GM19324 (cell line): Measurements from ENCODE around the gene CAMK1D.
"Not testable (repeated sequence)": the region's sequence is repeated elsewhere in the genome, so short reads cannot be mapped to it uniquely, and the experiment has no call there.

Experiments
- ATAC-seq: cut with Tn5 transposase; IDR thresholded peaks from one replicate; pipeline ENCODE4 v1.9.1; 2021; ENCODE audit warnings: mild to moderate bottlenecking, moderate library complexity; ENCODE audit not compliant: unreplicated experiment, low FRiP score

The CAMK1D gene

DNA sequence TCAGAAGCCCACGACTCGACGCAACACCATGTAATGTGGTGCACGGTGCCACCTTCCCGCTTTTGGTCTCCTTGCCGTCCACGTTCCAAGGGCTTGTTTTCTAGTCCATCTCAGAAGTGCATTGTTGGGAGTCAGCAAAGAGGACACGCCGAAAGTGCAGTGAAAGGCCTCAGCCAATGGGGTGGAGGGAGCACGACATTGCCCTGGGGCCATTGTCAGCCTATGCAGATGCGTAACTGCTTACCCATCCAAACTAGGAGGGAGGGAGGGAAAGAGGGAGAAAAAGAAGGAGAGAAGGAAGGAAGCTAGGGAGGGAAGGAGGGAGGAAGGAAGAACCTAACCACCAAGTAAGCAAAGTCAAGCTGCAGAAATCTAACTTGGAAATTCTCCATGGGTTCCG, 449.8 kb downstream of the CAMK1D start:
- ATAC-seq: no peak

GRCh38 chr10:12799714-12800113, 450.4 kb downstream of the CAMK1D start:
- no peak for ATAC-seq

DNA sequence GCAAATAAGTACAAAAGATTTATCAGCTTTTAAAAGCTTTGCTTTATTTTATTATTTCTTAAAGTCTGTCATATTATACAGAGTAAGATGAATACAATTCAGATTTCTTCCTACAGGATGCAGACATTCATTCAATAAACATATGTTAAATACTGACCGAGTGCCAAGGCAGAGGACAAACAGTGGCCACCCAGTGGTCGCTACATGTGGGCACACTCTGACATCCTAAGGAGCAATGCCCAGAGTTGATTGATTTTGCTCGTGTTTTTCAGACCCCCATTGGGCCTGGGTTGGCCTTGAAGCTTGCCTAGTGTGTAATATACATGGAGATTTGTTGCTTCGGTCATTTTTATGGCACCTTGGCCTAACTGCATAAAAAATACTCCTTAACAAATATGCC, 451.0 kb downstream of the CAMK1D start:
- ATAC-seq: no peak

- ATAC-seq: no peak
These were observed 452.1 kb downstream of the CAMK1D start for GRCh38 chr10:12801214-12802087.

DNA sequence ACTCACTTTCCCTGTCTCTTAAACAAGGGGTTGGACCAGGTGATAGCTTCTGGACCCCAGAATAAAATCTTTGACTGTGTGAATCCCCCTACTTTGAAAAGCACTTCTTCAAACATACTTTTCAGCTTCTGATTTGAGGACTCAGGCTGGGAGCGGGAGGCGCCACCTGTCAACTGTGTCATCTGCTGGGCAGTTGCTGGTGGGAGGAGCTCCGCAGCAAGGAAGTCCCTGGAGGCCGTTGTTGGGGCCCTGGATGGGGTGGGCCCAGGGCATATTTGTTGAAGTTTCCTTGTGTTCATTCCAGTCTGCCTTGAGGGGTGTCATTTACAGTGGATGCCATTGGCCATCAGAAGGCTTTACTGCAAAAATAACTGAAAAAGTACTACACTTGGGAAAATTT, 454.4 kb downstream of the CAMK1D start:
- ATAC-seq: no peak

- no peak for ATAC-seq
These were observed 457.1 kb downstream of the CAMK1D start for GRCh38 chr10:12806228-12807095.

GRCh38 chr10:12807096-12807755, 457.9 kb downstream of the CAMK1D start:
- no peak for ATAC-seq

DNA sequence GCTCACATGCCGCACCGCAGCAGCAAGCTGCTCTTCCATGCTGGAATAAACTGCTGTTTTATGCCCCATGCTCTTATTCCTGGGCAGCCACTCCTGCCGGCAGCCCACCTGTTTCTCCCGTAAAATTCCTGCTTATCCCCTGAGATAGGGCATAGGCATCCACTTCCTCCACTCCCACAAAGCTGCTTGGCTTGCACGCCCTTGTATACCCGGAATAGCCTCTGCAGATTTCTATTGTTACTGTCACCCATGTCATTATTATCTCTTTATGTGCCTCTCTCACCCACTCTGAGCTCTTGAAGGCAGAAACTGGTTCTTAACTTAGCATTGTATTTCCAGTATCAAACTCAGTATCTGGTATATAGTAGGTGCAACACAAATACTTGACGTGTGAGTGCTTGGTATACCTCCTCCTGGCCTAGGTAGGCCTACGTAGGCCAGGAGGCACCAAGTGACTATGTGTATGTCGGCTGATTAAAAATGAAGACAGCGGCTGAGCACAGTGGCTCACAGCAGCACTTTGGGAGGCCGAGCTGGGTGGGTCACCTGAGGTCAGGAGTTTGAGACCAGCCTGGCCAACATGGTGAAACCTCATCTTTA, 458.8 kb downstream of the CAMK1D start:
- no peak for ATAC-seq

DNA sequence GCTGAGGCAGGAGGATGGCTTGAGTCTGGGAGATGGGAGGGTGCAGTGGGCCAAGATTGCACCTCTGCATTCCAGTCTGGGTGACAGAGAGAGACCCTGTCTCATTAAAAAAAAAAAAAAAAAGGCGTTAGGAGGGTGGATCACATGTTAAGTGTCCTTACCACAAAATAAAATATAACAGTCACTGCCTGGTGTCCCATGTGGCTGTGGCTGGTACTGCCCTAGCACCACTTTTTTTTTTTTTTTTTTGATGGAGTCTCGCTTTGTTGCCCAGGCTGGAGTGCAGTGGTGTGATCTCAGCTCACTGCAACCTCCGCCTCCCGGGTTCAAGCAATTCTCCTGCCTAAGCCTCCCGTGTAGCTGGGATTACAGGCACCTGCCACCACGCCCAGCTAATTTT, 460.7 kb downstream of the CAMK1D start:
- ATAC-seq: not testable (repeated sequence)

DNA sequence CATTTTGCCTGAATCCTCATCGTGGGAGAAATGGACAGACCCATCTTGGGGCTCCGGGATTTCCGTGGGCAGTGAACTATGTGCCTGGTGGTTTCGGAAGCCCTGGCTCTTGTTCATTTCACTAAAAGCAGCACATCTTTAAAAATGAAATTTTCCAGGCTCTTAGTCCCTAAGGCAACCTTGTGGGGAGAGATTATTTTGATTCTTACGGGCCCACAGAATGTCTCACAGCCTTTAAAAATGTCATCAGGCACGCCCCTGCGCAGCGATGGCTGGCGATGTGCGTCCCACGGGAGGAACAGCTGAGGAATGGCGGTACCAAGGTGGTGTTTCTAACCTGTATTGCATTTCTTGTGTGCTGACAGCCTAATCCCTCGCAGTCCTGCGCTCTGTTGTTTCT, 462.5 kb downstream of the CAMK1D start:
- ATAC-seq: no peak

DNA sequence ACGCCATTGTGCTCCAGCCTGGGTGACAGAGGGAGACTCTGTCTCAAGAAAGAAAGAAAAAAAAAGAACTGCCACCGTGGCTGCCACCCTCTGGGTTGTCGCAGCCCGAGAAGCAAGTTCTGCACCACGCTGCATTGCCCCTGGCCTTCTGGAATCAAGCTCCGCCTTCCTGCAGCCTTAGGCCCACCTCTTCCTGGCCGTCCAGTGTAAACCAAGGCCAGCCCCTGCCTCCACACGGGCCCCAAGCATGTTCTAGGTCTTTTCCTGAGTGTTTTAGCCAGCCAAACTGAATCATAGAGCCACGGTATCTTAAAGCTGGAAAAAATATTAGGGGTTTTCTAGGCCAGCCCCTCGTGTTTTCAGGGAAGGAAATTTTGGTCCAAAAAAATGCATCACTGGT, 463.2 kb downstream of the CAMK1D start:
- no peak for ATAC-seq

DNA sequence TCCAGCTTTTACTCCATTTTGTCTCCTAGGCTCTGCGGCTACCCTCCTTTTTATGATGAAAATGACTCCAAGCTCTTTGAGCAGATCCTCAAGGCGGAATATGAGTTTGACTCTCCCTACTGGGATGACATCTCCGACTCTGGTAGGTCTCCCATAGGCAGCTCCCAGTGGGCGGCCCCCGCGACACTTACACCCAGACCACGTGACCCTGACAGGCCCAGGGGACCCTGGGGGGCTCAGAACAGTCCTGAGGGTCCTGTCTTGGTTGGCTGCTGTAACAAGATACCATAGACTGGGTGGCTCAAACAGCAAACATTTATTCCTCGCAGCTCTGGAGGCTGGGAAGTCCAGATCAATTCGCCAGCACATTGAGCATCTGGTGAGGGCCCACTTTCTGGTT, 464.8 kb downstream of the CAMK1D start:
- no peak for ATAC-seq

- no peak for ATAC-seq
These were observed 469.7 kb downstream of the CAMK1D start for GRCh38 chr10:12819071-12819470.

GRCh38 chr10:12819656-12820055, 470.3 kb downstream of the CAMK1D start:
- ATAC-seq: no peak

GRCh38 chr10:12822126-12822892, 473.0 kb downstream of the CAMK1D start:
- no peak for ATAC-seq

DNA sequence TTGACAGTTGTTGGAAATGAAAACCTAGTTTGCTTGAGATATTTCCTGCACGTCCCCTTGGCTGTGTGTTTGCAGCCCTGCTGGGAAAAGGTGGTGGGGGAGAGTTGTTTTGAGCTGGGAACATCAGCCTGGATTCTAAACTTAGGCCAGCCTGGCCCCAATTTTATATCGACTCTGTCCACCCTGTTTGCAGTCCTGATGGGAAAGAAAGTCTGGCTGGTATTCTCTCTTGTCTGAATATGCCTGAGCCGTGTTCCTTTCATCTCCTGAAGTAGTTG, 473.5 kb downstream of the CAMK1D start:
- ATAC-seq: no peak

- ATAC-seq: no peak
These were observed 474.0 kb downstream of the CAMK1D start for GRCh38 chr10:12823328-12823727.

DNA sequence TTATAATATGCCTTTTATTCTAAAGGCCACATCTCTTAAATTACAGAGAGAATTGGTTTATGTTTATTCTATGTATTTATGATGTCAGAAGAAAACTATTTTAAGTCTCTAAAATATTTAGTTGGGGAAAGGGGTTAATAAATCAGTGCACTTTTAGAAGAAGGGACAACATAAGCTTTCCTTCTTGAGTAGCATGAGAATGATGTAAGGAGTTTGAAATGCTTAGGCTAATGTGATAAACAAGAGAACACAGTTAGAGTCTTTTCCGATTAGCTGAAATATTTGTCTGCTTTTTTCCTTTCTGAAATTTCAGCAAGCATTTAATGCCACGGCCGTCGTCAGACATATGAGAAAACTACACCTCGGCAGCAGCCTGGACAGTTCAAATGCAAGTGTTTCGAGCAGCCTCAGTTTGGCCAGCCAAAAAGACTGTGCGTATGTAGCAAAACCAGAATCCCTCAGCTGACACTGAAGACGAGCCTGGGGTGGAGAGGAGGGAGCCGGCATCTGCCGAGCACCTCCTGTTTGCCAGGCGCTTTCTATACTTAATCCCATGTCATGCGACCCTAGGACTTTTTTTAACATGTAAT, 476.0 kb downstream of the CAMK1D start:
- no peak for ATAC-seq

DNA sequence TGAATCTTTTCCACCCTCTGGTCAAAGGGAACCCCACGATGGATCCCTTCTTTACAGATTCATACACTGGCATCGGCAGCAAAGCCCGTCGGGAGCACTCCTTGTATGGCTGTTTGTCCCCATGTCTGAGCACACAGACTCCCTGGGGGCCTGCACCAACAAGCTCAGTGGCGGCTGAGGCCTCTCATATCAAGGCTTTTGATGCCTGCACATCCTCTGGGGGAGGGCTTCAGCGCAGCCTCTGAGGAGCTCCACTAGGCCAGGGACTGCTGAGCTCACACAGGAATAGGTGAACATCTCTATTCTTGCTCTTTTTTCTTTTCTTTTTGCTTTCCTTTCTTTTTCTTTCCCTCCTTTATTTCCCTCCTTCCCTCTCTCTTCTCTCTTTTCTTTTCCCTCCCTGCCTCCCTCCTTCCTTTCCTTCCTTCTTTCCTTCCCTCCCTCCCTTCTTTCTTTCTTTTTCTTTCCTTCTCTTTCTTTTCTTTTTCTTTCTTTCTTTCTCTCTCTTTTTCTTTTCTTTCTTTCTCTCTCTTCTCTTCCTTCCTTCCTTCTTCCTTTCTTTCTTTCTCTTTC, 477.5 kb downstream of the CAMK1D start:
- ATAC-seq: no peak
